KG1 (cell line): ENCODE measurements around the gene BHMT2.

Experiments
- DNase-seq: peaks from one replicate; lab custom pipeline; 2025; lab: John Stamatoyannopoulos, UW

BHMT2 gene

GRCh38 chr5:79122973-79123372, 53.4 kb downstream of the BHMT2 start:
- no peak for DNase-seq

- no peak for DNase-seq
These were observed 55.0 kb downstream of the BHMT2 start for GRCh38 chr5:79124607-79125006.

GRCh38 chr5:79130781-79131180, 61.2 kb downstream of the BHMT2 start:
- DNase-seq: no peak

- DNase-seq: peak; percentile 54
These were observed 63.6 kb downstream of the BHMT2 start for GRCh38 chr5:79133121-79133656.

GRCh38 chr5:79133657-79134451, 64.3 kb downstream of the BHMT2 start:
- peak; percentile 48 for DNase-seq

- no peak for DNase-seq
These were observed 66.4 kb downstream of the BHMT2 start for GRCh38 chr5:79135790-79136553.

GRCh38 chr5:79136618-79137017, 67.1 kb downstream of the BHMT2 start:
- DNase-seq: no peak
